GM12878 (cell line): ENCODE measurements around the gene TSPAN11.

Experiments used
- BHLHE40 ChIP-seq, 2 experiments: fragments of 450-650 bp in 1 of 2; IDR thresholded peaks; 2 replicates each; pipeline ENCODE4 v1.6.1; 2011 to 2017; ENCODE audit warnings: low read depth in 2 of 2, borderline replicate concordance in 1 of 2, improper control_type of control experiment in 1 of 2, low read length in 1 of 2, mild to moderate bottlenecking in 1 of 2
- CEBPB ChIP-seq, 2 experiments: fragments of 150-350 bp in 1 of 2; IDR thresholded peaks; 2 replicates each; pipeline ENCODE4 v1.6.1; 2012 to 2014; ENCODE audit warnings: low read depth in 2 of 2, low read length in 2 of 2, borderline replicate concordance in 1 of 2, inconsistent platforms in 1 of 2
- CREM ChIP-seq: IDR thresholded peaks from 2 replicates; pipeline ENCODE4 v1.6.1; 2014; ENCODE audit warnings: antibody characterized with exemption, low read depth
- CTCF ChIP-seq, 3 experiments: IDR thresholded peaks in 2 of 3; conservative IDR thresholded peaks in 1 of 3; 2 replicates each; pipeline ENCODE4 v1.5.1; 2011; ENCODE audit warnings: low read depth in 3 of 3, low read length in 3 of 3, mild to moderate bottlenecking in 3 of 3, control low read depth in 2 of 3, moderate library complexity in 2 of 3, inconsistent platforms in 1 of 3, mixed read lengths in 1 of 3; ENCODE audit not compliant: control insufficient read depth in 2 of 3, insufficient read depth in 1 of 3; ENCODE audit errors: extremely low read depth in 1 of 3
- E2F4 ChIP-seq: IDR thresholded peaks from 2 replicates; pipeline ENCODE4 v1.6.1; 2012; ENCODE audit warnings: low read depth, low read length, improper control_type of control experiment
- EP300 ChIP-seq, 2 experiments: fragments of 150-350 bp in 1 of 2; IDR thresholded peaks; 2 replicates each; pipeline ENCODE4 v1.6.1; 2011 to 2012; ENCODE audit warnings: low read depth in 2 of 2, low read length in 2 of 2, borderline replicate concordance in 1 of 2, improper control_type of control experiment in 1 of 2, inconsistent platforms in 1 of 2; ENCODE audit not compliant: control insufficient read depth in 1 of 2
- FOXK2 ChIP-seq: fragments of 450-650 bp; IDR thresholded peaks from 2 replicates; pipeline ENCODE4 v1.6.1; 2017; ENCODE audit warnings: mild to moderate bottlenecking, moderate library complexity
- KAT2A ChIP-seq: conservative IDR thresholded peaks from 2 replicates; pipeline ENCODE4 v1.6.1; 2011; ENCODE audit warnings: low read depth, low read length; ENCODE audit not compliant: control insufficient read depth
- NBN ChIP-seq: fragments of 450-650 bp; IDR thresholded peaks from 2 replicates; pipeline ENCODE4 v1.6.1; 2016
- POLR2A ChIP-seq: IDR thresholded peaks from 2 replicates; pipeline ENCODE4 v1.6.1; 2011; ENCODE audit warnings: low read depth, mild to moderate bottlenecking, low read length
- RAD51 ChIP-seq: fragments of 450-650 bp; IDR thresholded peaks from 2 replicates; pipeline ENCODE4 v1.6.1; 2016; ENCODE audit warnings: moderate library complexity, mild to moderate bottlenecking, inconsistent platforms
- TCF12 ChIP-seq: IDR thresholded peaks from 2 replicates; pipeline ENCODE4 v1.6.1; 2011; ENCODE audit warnings: low read depth, mild to moderate bottlenecking, low read length
- YY1 ChIP-seq: IDR thresholded peaks from 2 replicates; pipeline ENCODE4 v1.6.1; 2011; ENCODE audit warnings: low read depth, mild to moderate bottlenecking, low read length
- TF ChIP-seq, protein P1 (sequence below): IDR thresholded peaks from 2 replicates; pipeline ENCODE4 v1.6.1; 2012; ENCODE audit warnings: low read length, inconsistent platforms

- TF ChIP-seq TCF12 (no peak), FOXK2 (no peak), CEBPB (IDR thresholded peaks at IDR 0.05; ENCODE audit: borderline replicate concordance in 1 of 2, low read depth in 2 of 2, low read length in 2 of 2) (no peak), BHLHE40 (IDR thresholded peaks at IDR 0.05; ENCODE audit: borderline replicate concordance in 1 of 2, low read depth in 2 of 2, low read length in 1 of 2) (no peak), POLR2A (no peak), EP300 (IDR thresholded peaks at IDR 0.05; ENCODE audit: borderline replicate concordance in 1 of 2, control insufficient read depth in 1 of 2, low read depth in 2 of 2, low read length in 2 of 2) (no peak), CTCF (IDR thresholded peaks at IDR 0.05 in 2 of 3, conservative IDR thresholded peaks at IDR 0.05 in 1 of 3; ENCODE audit: control insufficient read depth in 2 of 3, extremely low read depth in 1 of 3, insufficient read depth in 1 of 3, low read depth in 3 of 3, low read length in 3 of 3) (no peak), KAT2A (no peak), NBN (no peak), YY1 (no peak), CREM (no peak), E2F4 (no peak), RAD51 (no peak)
- TF ChIP-seq, protein P1, sequence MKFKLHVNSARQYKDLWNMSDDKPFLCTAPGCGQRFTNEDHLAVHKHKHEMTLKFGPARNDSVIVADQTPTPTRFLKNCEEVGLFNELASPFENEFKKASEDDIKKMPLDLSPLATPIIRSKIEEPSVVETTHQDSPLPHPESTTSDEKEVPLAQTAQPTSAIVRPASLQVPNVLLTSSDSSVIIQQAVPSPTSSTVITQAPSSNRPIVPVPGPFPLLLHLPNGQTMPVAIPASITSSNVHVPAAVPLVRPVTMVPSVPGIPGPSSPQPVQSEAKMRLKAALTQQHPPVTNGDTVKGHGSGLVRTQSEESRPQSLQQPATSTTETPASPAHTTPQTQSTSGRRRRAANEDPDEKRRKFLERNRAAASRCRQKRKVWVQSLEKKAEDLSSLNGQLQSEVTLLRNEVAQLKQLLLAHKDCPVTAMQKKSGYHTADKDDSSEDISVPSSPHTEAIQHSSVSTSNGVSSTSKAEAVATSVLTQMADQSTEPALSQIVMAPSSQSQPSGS, result no peak
Observed at GRCh38 chr12:30990316-30990715, 63.8 kb downstream of the TSPAN11 start.
